ENCODE data around the gene NRP2. TPM values are rescaled to one million over a fixed set of nuclear protein-coding genes. Genes with fewer than 3 reads are reported as not detected.

Gene NRP2
- total RNA-seq, 1 experiment from 2014 or later = 92.4 TPM

DNA sequence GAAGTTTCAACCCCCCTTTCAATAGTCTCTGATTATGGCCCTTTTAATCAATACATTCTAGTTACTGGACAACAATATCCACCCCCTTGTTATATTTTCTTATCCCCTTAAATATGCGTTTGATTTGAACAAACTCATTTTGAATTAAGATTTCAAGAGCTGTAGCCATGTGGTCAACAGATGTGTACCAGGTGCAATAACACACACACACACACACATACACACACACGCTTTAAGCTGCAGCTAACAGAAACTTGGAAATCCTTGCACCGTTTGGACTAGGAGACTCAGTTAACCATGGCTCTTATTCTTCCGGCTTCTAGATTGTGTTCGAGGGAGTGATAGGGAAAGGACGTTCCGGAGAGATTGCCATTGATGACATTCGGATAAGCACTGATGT is 82.8 kb downstream of the NRP2 start:
- Histone ChIP-seq H3K27me3 (ENCODE audit: control insufficient read depth, insufficient read depth, low read length) (no peaks in the 10 kb centered on the region), H3K36me3 (replicated peaks; ENCODE audit: control insufficient read depth, insufficient read depth, low read length) (no peaks in the 10 kb centered on the region), H3K4me3 (ENCODE audit: insufficient read depth, low read depth, low read length) (no peak overlapping the region)
- DNase-seq = no peak

GRCh38 chr2:205766779-205767359 is 84.6 kb downstream of the NRP2 start:
- H3K27me3 ChIP-seq (ENCODE audit: control insufficient read depth, insufficient read depth, low read length) = no peaks in the 10 kb centered on the region

DNA sequence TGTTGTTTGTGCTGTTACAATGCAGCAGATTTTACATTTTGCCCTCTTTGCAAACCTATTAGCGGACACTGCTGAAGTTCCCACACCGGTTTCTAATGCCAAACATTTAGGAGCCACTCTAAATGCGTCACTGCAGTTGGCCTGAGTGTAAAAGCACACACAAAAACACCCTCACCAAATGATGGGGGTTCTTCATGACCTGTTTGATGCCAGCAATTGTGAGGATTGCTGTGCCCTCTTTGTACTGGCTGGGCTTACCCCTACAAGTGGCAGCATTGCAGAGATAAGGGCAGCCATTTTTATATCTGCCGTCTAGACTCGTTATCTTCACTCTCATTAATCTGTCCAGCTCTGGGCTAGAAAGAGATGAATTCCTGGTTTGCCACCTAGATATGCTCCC is 85.3 kb downstream of the NRP2 start:
- no peak for DNase-seq
- Histone ChIP-seq H3K36me3 (replicated peaks; ENCODE audit: control insufficient read depth, insufficient read depth, low read length) (no peaks in the 10 kb centered on the region), H3K27me3 (ENCODE audit: control insufficient read depth, insufficient read depth, low read length) (no peaks in the 10 kb centered on the region), H3K4me3 (ENCODE audit: insufficient read depth, low read depth, low read length) (no peak overlapping the region)

More at GRCh38 chr2:205766779-205767359, 84.6 kb downstream of the NRP2 start:
- Histone ChIP-seq H3K36me3 (replicated peaks; ENCODE audit: control insufficient read depth, insufficient read depth, low read length) (no peaks in the 10 kb centered on the region), H3K4me3 (ENCODE audit: insufficient read depth, low read depth, low read length) (no peak overlapping the region)
- peak; percentile 50 for DNase-seq

DNA sequence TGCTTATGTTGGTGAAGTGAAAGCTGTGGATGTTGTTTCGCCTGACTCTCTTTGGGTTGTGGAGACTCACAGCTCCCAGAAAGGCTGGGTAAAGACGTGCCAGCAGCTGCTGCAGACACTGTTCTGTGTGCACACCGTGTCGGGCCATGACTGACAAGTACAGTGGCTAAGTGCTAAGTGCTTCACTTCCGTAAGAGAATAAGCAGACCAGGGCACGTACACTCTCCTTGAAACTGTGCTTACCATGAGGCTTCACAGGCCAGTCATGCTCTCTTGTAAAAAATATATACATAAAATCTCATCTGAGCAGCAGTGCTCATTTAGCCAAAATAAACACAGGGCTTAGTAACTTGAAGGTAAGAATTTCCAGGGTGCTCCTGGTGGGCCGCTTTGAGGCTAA is 86.0 kb downstream of the NRP2 start:
- no peak overlapping the region for H3K4me3 ChIP-seq (ENCODE audit: insufficient read depth, low read depth, low read length)
- no peaks in the 10 kb centered on the region for H3K36me3 ChIP-seq (replicated peaks; ENCODE audit: control insufficient read depth, insufficient read depth, low read length)
- no peaks in the 10 kb centered on the region for H3K27me3 ChIP-seq (ENCODE audit: control insufficient read depth, insufficient read depth, low read length)
- DNase-seq = no peak

GRCh38 chr2:205768815-205769494 is 86.7 kb downstream of the NRP2 start:
- DNase-seq = no peak
- no peaks in the 10 kb centered on the region for H3K36me3 ChIP-seq (replicated peaks; ENCODE audit: control insufficient read depth, insufficient read depth, low read length)
- H3K27me3 ChIP-seq (ENCODE audit: control insufficient read depth, insufficient read depth, low read length) = no peaks in the 10 kb centered on the region
- H3K4me3 ChIP-seq (ENCODE audit: insufficient read depth, low read depth, low read length) = no peak overlapping the region

DNA sequence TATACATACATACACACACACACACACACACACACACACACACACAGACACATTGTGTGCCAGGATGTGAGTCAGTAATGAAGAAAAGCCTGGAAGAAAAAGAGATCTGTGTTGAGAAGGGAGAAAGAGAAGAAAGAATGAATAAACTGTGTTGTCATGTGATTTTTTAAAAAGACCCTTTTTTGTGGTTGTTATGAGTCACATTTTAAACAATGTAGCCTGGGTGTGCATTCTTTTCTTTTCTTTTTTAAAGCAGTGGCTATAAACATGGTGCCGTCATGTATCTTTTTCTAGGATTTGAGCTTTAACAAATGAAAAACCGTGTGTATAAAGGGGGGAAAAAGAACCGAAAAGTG is 87.2 kb downstream of the NRP2 start:
- no peak overlapping the region for H3K4me3 ChIP-seq (ENCODE audit: insufficient read depth, low read depth, low read length)
- DNase-seq = no peak
- H3K36me3 ChIP-seq (replicated peaks; ENCODE audit: control insufficient read depth, insufficient read depth, low read length) = no peaks in the 10 kb centered on the region
- no peaks in the 10 kb centered on the region for H3K27me3 ChIP-seq (ENCODE audit: control insufficient read depth, insufficient read depth, low read length)

- H3K4me3 ChIP-seq (ENCODE audit: insufficient read depth, low read depth, low read length) = no peak overlapping the region
- DNase-seq = no peak
- no peaks in the 10 kb centered on the region for H3K27me3 ChIP-seq (ENCODE audit: control insufficient read depth, insufficient read depth, low read length)
- no peaks in the 10 kb centered on the region for H3K36me3 ChIP-seq (replicated peaks; ENCODE audit: control insufficient read depth, insufficient read depth, low read length)
Observed at GRCh38 chr2:205769879-205770278, 87.6 kb downstream of the NRP2 start.

GRCh38 chr2:205770577-205770976 is 88.3 kb downstream of the NRP2 start:
- no peaks in the 10 kb centered on the region for H3K36me3 ChIP-seq (replicated peaks; ENCODE audit: control insufficient read depth, insufficient read depth, low read length)
- DNase-seq = no peak

DNA sequence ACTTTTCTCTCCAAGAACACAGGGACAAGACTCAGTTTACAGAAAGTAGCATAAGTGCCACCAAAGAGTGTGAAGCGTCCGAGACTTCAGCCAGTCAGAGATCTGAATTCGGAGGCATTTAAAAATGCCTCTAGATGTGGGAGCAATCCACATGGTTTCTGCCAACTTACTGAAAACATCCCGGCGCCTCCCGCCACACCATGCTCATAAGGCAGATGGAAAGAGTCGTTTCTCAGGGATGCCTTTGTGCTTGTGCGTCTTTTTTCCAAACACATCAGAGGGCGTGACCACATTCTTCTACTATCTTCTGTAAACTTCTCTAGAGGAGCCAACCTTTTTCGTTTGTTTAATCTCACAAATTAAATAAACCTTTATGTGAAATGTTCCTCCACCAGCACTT is 88.7 kb downstream of the NRP2 start:
- DNase-seq = no peak
- Histone ChIP-seq H3K36me3 (replicated peaks; ENCODE audit: control insufficient read depth, insufficient read depth, low read length) (no peaks in the 10 kb centered on the region), H3K27me3 (ENCODE audit: control insufficient read depth, insufficient read depth, low read length) (no peaks in the 10 kb centered on the region), H3K4me3 (ENCODE audit: insufficient read depth, low read depth, low read length) (no peak overlapping the region)

More at GRCh38 chr2:205770577-205770976, 88.3 kb downstream of the NRP2 start:
- no peaks in the 10 kb centered on the region for H3K27me3 ChIP-seq (ENCODE audit: control insufficient read depth, insufficient read depth, low read length)
- no peak overlapping the region for H3K4me3 ChIP-seq (ENCODE audit: insufficient read depth, low read depth, low read length)

DNA sequence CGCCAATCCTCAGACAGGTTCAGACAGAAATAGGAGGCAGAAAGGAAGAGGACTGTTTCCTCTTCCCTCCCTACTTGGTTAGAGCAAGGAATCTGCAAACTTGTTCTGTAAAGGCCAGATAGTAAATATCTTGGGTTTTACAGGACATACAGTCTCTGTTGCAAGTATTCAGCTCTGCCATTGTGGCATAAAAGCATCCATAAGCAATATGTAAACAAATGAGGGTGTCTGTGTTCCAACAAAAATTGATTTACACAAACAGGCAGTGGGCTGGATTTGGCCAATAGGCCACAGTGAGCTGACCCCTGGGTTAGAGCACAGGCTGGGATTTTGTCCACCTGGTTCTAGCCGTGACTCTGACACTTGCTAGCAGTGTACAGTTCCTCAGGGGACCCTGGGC is 89.4 kb downstream of the NRP2 start:
- DNase-seq = no peak
- no peaks in the 10 kb centered on the region for H3K27me3 ChIP-seq (ENCODE audit: control insufficient read depth, insufficient read depth, low read length)

DNA sequence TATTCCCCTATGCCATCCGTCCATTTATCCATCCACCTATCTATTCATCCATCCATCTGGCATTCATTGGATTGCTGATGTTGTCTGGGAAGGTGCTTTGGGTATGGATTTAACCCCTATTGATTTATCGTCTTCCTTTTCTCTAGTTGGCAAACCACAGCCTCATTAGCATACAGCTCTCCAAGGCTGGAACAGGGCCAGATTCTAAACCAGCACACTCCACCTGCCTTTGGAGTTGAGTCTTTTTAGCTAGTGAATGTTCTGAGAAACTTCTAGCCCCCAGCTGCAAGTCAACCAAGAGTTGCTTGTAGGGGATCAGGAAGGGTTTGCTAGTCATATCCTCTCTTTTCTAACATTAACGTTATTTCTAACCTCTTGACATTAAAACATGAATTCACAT is 90.7 kb downstream of the NRP2 start:
- no peak for DNase-seq
- Histone ChIP-seq H3K27me3 (ENCODE audit: control insufficient read depth, insufficient read depth, low read length) (no peaks in the 10 kb centered on the region), H3K36me3 (replicated peaks; ENCODE audit: control insufficient read depth, insufficient read depth, low read length) (no peaks in the 10 kb centered on the region), H3K4me3 (ENCODE audit: insufficient read depth, low read depth, low read length) (no peak overlapping the region)

More for the DNA sequence above, 89.4 kb downstream of the NRP2 start:
- Histone ChIP-seq H3K4me3 (ENCODE audit: insufficient read depth, low read depth, low read length) (no peak overlapping the region), H3K36me3 (replicated peaks; ENCODE audit: control insufficient read depth, insufficient read depth, low read length) (no peaks in the 10 kb centered on the region)

GRCh38 chr2:205773989-205774388 is 91.7 kb downstream of the NRP2 start:
- Histone ChIP-seq H3K4me3 (ENCODE audit: insufficient read depth, low read depth, low read length) (no peak overlapping the region), H3K36me3 (replicated peaks; ENCODE audit: control insufficient read depth, insufficient read depth, low read length) (no peaks in the 10 kb centered on the region), H3K27me3 (ENCODE audit: control insufficient read depth, insufficient read depth, low read length) (no peaks in the 10 kb centered on the region)
- no peak for DNase-seq

DNA sequence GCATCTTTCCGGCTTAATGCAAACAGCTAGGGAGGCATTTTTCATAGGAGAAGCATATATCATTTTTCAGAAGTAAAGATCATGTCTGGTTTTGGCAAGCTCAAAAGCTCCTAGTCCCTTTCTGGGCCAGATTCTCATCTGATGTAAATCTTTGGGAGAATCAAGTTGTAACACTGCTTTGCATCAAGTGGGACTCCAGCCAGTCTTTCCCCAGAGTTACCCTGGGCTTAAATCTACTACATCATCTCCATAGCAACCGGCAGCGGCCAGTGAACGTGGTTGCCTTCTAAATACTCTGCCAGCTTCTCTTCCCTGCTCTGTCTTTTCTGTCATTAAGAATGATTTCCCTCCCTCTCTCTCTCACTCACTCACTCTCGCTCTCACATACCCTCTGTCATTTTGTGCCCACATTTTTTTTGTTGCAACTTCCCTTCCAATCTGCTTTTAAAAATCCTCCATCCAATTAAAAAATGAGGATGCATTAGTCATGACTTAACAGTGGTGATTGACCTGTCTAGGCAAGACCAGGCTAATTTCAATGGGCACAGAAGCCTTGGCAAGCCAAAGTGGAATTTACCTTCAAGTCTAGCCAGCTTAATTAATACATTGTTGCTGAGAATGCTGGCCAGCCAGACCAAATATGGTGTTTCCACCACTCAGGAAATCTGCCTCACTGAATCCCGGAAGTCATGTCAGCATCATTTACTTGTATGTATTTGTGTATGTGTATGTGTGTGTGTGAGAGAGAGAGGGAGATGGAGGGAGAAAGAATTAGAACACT is 93.0 kb downstream of the NRP2 start:
- no peak for DNase-seq
- Histone ChIP-seq H3K36me3 (replicated peaks; ENCODE audit: control insufficient read depth, insufficient read depth, low read length) (no peaks in the 10 kb centered on the region), H3K4me3 (ENCODE audit: insufficient read depth, low read depth, low read length) (no peak overlapping the region), H3K27me3 (ENCODE audit: control insufficient read depth, insufficient read depth, low read length) (no peaks in the 10 kb centered on the region)

- Histone ChIP-seq H3K27me3 (ENCODE audit: control insufficient read depth, insufficient read depth, low read length) (no peaks in the 10 kb centered on the region), H3K4me3 (ENCODE audit: insufficient read depth, low read depth, low read length) (no peak overlapping the region), H3K36me3 (replicated peaks; ENCODE audit: control insufficient read depth, insufficient read depth, low read length) (no peaks in the 10 kb centered on the region)
- peak; percentile 86 for DNase-seq
Observed at GRCh38 chr2:205776139-205776538, 93.8 kb downstream of the NRP2 start.

- Histone ChIP-seq H3K36me3 (replicated peaks; ENCODE audit: control insufficient read depth, insufficient read depth, low read length) (no peaks in the 10 kb centered on the region), H3K4me3 (ENCODE audit: insufficient read depth, low read depth, low read length) (no peak overlapping the region), H3K27me3 (ENCODE audit: control insufficient read depth, insufficient read depth, low read length) (no peaks in the 10 kb centered on the region)
- DNase-seq = no peak
Observed at GRCh38 chr2:205776720-205777119, 94.4 kb downstream of the NRP2 start.
